Left ventricle myocardium inferior (tissue), 1 donor: ENCODE data around the gene LPAR1. TPM values are rescaled to one million over a fixed set of nuclear protein-coding genes. Genes with fewer than 3 reads are reported as not detected.

Experiments used
- DNase-seq: peaks from one replicate; pipeline ENCODE4 v3.0.0-alpha.2; 2020
- H3K27ac ChIP-seq: fragments of 200-600 bp; replicated peaks from 2 replicates; pipeline ENCODE4 v1.8.0; 2021
- H3K27me3 ChIP-seq: fragments of 200-600 bp; 2 replicates; pipeline ENCODE4 v1.8.0; 2021; ENCODE audit warnings: low read depth
- H3K36me3 ChIP-seq: fragments of 200-600 bp; 2 replicates; pipeline ENCODE4 v1.8.0; 2021
- H3K4me1 ChIP-seq: fragments of 200-600 bp; 2 replicates; pipeline ENCODE4 v1.8.0; 2021
- H3K4me3 ChIP-seq: fragments of 200-600 bp; 2 replicates; pipeline ENCODE4 v1.8.0; 2021; ENCODE audit warnings: mild to moderate bottlenecking, moderate library complexity
- H3K9me3 ChIP-seq: fragments of 200-600 bp; replicated peaks from 2 replicates; pipeline ENCODE4 v1.8.0; 2021
- intact Hi-C: fragments of 100-400 bp; cut with micrococcal nuclease; formaldehyde crosslinking; loops from one replicate; pipeline ENCODE4 v1.11.0; 2022
- total RNA-seq: library from RNA; stranded (reverse); fragmentation: NEBNext Ultra II Directional; extraction: Animal tissue kit (Norgen Biotek cat#: 25700); gene quantifications from one replicate; pipeline ENCODE4 v1.2.1, GENCODE V29; 2021
- TF ChIP-seq, protein P1 (sequence below): fragments of 200-600 bp; IDR thresholded peaks from 2 replicates; pipeline ENCODE4 v1.8.0; 2021; ENCODE audit warnings: antibody characterized with exemption, mild to moderate bottlenecking, borderline replicate concordance
- donor health status: DM: no; HTN: yes; CAD: no; lungs with severe emphysema.

Gene LPAR1
- total RNA-seq, 1 donor from 2014 or later, result 12.4 TPM

DNA sequence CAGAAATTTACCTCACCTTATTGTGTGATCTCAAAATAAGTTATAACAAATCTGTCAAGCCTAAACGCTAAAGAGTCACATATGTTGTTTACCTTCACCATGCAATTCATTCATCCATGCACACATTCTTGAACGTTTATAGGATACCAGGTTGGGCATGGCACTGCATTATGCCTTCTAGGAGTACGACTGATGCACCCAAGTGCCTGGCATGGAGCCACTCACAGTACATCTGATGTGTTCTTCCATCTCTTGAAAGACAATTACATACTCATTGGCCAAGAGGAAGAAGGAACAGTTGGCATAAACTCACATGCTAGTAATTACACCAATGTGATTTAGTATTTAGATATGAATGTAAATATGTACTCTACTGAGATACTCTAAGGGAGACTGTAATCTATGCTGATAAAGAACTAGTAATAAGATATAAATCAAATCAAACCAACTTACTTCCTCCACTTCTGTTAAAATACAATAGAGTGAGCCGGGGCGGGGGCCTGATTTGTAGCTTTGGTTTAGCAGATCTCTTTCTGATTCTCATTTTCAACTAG lies 90.7 kb downstream of the LPAR1 start:
- no peaks in the 10 kb centered on the region for H3K9me3 ChIP-seq
- no peak overlapping the region for H3K4me3 ChIP-seq
- H3K36me3 ChIP-seq, result no peaks in the 10 kb centered on the region
- DNase-seq, result no peak
- H3K27me3 ChIP-seq, result no peaks in the 10 kb centered on the region
- intact Hi-C loops, result no loop called here
- TF ChIP-seq, protein P1, sequence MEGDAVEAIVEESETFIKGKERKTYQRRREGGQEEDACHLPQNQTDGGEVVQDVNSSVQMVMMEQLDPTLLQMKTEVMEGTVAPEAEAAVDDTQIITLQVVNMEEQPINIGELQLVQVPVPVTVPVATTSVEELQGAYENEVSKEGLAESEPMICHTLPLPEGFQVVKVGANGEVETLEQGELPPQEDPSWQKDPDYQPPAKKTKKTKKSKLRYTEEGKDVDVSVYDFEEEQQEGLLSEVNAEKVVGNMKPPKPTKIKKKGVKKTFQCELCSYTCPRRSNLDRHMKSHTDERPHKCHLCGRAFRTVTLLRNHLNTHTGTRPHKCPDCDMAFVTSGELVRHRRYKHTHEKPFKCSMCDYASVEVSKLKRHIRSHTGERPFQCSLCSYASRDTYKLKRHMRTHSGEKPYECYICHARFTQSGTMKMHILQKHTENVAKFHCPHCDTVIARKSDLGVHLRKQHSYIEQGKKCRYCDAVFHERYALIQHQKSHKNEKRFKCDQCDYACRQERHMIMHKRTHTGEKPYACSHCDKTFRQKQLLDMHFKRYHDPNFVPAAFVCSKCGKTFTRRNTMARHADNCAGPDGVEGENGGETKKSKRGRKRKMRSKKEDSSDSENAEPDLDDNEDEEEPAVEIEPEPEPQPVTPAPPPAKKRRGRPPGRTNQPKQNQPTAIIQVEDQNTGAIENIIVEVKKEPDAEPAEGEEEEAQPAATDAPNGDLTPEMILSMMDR, result no peak
- H3K27ac ChIP-seq, result no peak overlapping the region
- no peaks in the 10 kb centered on the region for H3K4me1 ChIP-seq

DNA sequence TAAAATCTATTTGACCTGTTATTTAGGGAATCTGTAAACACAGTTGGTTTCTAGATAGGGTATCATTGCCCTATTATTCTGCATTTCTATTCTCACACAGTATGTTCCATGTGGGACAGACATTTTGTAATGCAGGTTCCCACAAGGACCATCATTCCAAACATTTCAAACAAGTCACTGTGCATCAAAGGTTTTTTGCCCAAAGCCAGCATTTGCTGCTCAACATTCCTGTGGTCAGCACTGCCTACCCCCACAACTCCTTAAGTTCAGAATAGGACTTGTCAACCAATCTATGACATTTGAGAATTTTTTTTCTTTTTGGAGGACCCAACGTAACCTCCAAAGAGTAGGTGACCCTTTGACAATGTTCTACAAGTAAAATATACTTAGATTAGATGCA lies 95.7 kb downstream of the LPAR1 start:
- Histone ChIP-seq H3K9me3 (no peaks in the 10 kb centered on the region), H3K4me3 (no peak overlapping the region), H3K27me3 (no peaks in the 10 kb centered on the region), H3K27ac (no peak overlapping the region), H3K36me3 (peaks cover 6% of the 10 kb centered on the region), H3K4me1 (no peaks in the 10 kb centered on the region)
- TF ChIP-seq, protein P1, result no peak
- no peak for DNase-seq
- intact Hi-C loops, result no loop called here

DNA sequence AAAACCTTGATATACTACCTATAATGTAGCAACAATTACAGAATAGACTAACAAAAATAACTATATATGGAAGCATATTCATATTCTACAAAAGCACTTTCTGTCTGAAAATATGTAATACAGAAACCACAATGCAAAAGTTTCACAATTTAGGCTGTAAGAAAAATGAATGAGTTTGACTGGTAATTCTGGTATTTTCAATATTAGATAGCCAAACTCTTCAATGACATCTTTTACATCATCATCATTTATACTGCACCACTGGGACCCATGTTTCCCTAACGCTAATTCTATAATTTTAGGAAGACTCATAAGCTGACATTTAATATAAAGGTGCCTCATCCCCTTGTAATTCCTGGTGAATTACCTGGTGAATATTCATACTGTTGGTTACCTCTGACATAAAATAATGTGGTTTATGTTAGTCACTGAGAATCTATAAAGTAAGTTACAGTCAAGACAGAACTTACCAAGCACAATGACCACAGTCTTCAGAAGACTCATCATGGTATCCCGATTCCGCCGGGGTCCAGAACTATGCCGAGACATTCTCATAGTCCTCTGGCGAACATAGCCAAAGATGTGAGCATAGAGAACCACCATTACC lies 97.2 kb downstream of the LPAR1 start:
- intact Hi-C loops, result no loop called here
- TF ChIP-seq, protein P1, result no peak
- no peak overlapping the region for H3K27ac ChIP-seq
- H3K9me3 ChIP-seq, result no peaks in the 10 kb centered on the region
- H3K4me3 ChIP-seq, result no peak overlapping the region
- H3K36me3 ChIP-seq, result peaks cover 6% of the 10 kb centered on the region
- no peak for DNase-seq
- no peaks in the 10 kb centered on the region for H3K27me3 ChIP-seq
- no peaks in the 10 kb centered on the region for H3K4me1 ChIP-seq

DNA sequence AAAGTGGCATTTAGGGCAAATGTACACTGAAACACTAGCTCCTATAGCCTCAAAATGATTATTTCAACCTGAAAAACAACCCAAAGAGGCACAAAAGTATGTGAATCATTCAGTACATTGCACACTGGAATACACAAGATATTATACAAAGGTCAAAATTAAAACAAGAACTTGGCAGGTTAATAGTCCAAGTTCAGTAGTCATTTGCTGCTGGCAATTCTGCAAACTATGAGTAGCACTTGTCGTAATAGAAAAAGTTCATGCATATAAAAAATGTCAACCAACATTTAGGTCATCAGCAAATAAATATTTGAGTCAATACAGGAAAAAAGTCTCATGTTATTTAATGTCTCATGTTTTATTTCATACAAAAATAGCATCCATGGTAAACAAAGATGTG lies 98.7 kb downstream of the LPAR1 start:
- TF ChIP-seq, protein P1, result no peak
- peaks cover 6% of the 10 kb centered on the region for H3K36me3 ChIP-seq
- no peak overlapping the region for H3K4me3 ChIP-seq
- no peaks in the 10 kb centered on the region for H3K9me3 ChIP-seq
- no peak for DNase-seq
- H3K4me1 ChIP-seq, result no peaks in the 10 kb centered on the region
- intact Hi-C loops, result no loop called here
- no peaks in the 10 kb centered on the region for H3K27me3 ChIP-seq
- no peak overlapping the region for H3K27ac ChIP-seq

DNA sequence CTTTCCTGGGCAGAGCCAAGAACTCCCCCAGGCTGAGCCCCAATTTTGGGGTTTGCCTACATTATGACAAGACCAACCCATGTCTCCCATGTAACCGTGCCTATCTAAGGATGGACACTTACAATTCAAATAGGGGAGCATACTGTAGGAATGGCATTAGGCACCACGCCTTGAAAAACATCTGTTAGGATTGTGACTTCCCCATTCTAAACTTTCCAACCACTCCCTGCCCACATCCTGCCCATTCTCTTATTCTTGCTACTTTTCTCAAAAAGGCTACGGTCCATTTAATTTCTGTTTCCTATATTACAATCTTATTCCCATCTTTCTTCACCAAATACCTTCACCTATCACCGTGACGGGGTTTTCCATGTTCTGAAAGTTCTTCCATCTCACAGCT lies 99.2 kb downstream of the LPAR1 start:
- no peaks in the 10 kb centered on the region for H3K27me3 ChIP-seq
- no peak for DNase-seq
- intact Hi-C loops, result no loop called here
- H3K27ac ChIP-seq, result no peak overlapping the region
- peaks cover 6% of the 10 kb centered on the region for H3K36me3 ChIP-seq
- H3K9me3 ChIP-seq, result no peaks in the 10 kb centered on the region
- no peaks in the 10 kb centered on the region for H3K4me1 ChIP-seq
- H3K4me3 ChIP-seq, result no peak overlapping the region
- TF ChIP-seq, protein P1, result no peak
